Measurements from ENCODE around the gene CAPRIN1. TPM values are rescaled to one million over a fixed set of nuclear protein-coding genes. Genes with fewer than 3 reads are reported as not detected.

Gene CAPRIN1, protein sequence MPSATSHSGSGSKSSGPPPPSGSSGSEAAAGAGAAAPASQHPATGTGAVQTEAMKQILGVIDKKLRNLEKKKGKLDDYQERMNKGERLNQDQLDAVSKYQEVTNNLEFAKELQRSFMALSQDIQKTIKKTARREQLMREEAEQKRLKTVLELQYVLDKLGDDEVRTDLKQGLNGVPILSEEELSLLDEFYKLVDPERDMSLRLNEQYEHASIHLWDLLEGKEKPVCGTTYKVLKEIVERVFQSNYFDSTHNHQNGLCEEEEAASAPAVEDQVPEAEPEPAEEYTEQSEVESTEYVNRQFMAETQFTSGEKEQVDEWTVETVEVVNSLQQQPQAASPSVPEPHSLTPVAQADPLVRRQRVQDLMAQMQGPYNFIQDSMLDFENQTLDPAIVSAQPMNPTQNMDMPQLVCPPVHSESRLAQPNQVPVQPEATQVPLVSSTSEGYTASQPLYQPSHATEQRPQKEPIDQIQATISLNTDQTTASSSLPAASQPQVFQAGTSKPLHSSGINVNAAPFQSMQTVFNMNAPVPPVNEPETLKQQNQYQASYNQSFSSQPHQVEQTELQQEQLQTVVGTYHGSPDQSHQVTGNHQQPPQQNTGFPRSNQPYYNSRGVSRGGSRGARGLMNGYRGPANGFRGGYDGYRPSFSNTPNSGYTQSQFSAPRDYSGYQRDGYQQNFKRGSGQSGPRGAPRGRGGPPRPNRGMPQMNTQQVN
- total RNA-seq, result 238 and 253 TPM in 2 replicates

DNA sequence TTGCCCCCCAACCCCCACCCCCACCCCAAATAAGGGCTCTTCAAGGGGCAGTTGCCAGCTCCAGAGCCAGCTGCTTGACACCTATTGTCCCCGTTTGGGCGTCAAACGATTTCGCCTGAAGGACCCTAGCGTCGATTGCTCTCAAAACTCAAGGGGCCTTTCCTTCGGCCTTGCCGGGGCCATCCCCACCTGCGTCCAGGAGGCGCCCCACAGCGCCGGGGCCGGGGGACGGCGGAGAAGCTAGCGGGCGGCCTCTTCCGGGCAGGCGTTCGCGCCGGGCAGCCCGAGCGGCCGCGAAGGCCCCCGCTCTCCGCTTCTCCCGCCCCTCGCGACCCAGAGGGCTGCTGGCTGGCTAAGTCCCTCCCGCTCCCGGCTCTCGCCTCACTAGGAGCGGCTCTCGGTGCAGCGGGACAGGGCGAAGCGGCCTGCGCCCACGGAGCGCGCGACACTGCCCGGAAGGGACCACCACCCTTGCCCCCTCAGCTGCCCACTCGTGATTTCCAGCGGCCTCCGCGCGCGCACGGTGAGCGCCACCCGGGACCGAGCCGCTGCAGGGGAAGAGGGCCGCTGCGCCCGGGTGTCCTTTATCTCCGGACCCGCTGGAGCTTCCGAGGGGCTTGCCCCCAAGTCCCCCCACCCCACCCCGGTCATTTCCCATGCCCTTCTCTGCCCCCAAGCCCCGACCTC, at the start of gene CAPRIN1:
TSS of gene CAPRIN1 (plus strand) at position 383 of the 687 bp plus-strand sequence. CDS start 690 bp downstream, outside the sequence.

DNA sequence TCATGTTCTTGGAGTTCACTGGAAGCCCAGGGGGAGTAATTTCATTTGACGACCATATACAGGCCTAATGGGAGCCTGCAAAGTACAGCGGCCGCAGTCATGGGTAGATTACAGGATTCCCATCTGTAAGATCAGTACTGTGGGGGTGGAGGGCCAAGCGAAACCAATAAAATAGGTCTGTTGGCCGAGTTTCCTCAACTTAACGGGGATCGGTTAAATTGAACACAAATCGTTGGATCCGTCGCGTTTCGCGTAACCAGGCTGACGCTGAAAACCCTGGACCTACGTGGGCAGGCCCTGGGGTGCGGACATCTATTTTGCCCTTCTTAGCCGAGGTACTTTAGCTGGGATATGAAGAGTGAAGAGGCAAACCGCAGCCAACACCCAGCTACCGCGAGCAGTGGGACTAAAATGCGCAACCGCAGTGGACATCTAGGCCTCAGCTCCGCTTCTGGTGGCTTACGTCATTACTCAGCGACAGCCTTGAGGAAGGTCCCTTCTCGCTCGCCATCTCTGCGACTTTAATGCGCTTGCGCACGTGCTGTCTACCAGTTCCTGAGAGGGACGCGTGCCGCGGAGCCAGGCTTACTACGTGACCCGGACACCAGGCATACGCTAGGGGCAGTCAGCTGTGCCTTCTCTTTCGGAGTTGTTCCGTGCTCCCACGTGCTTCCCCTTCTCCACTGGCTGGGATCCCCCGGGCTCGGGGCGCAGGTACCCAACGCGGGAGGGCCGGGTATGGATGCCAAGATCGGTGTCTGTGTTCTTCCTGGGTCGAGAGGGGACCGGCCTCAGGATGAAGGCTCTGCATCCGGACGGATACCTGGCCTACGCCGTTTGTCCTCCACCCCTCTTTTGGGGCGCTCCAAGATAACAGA, 53.8 kb downstream of the CAPRIN1 start, which contains the start of gene NAT10:
TSS of gene NAT10 (plus strand) at position 551 of the 878 bp plus-strand sequence. CDS start 2,597 bp downstream, outside the sequence.

Other genes with a start within 250 kb of the CAPRIN1 start
- gene LMO2, start 159.7 kb upstream of the CAPRIN1 start, total RNA-seq, result 92.6 and 152 TPM in 2 replicates
- 14.9 and 16.5 TPM in 2 replicates for gene NAT10, start 53.9 kb downstream of the CAPRIN1 start, total RNA-seq